ENCODE results near the gene KRTAP10-4.

- TF ChIP-seq CTCF (conservative IDR thresholded peaks at IDR 0.05) (no peak), EZH2 (IDR thresholded peaks at IDR 0.05; ENCODE audit: low read depth) (no peak)
Measured at GRCh38 chr21:44609193-44609592, 35.7 kb downstream of the KRTAP10-4 start.
